SK-N-SH (cell line): ENCODE data around the gene RELN. TPM values are rescaled to one million over a fixed set of nuclear protein-coding genes. Genes with fewer than 3 reads are reported as not detected.

ENCODE experiments used
- CTCF ChIA-PET: fragments of 300-600, 350-600 bp; formaldehyde crosslinking; extraction: SDS; loops from one replicate; lab custom pipeline; 2021; lab: Yijun Ruan, JAX
- POLR2A ChIA-PET: fragments of 350-600 bp; sonication (Branson Sonifier 250); formaldehyde crosslinking; extraction: SDS; loops from one replicate; lab custom pipeline; 2020; ENCODE audit warnings: antibody characterized with exemption, inconsistent platforms; lab: Yijun Ruan, JAX
- DNase-seq: peaks from one replicate; pipeline ENCODE4 v3.0.0; 2012
- H2AFZ ChIP-seq: fragments of 200-600 bp; sonication (generic); 2 replicates; pipeline ENCODE4 v1.8.1; 2016; ENCODE audit warnings: antibody characterized with exemption, mild to moderate bottlenecking, low read depth
- H3F3A ChIP-seq: fragments of 200-600 bp; sonication (generic); replicated peaks from 2 replicates; pipeline ENCODE3; 2016; ENCODE audit warnings: antibody characterized with exemption, mild to moderate bottlenecking; ENCODE audit not compliant: insufficient read depth
- H3K27ac ChIP-seq, 2 experiments: fragments of 200-500 bp in 1 of 2; fragments of 200-600 bp in 1 of 2; sonication (Bioruptor generic) in 1 of 2; sonication (generic), shearing (Covaris generic) in 1 of 2; 2 replicates each; pipeline versions ENCODE4 v1.5.1 to v1.6.1; 2014 to 2016; ENCODE audit warnings: low read depth in 2 of 2, inconsistent platforms in 1 of 2, low read length in 1 of 2, mild to moderate bottlenecking in 1 of 2, mixed read lengths in 1 of 2
- H3K27me3 ChIP-seq: fragments of 200-600 bp; sonication (generic), shearing (Covaris generic); 2 replicates; pipeline ENCODE4 v1.6.1; 2016; ENCODE audit warnings: mixed run types; ENCODE audit not compliant: insufficient read depth
- H3K36me3 ChIP-seq, 2 experiments: fragments of 200-500 bp in 1 of 2; fragments of 200-600 bp in 1 of 2; sonication (Bioruptor generic) in 1 of 2; sonication (generic) in 1 of 2; replicated peaks in 1 of 2; 2 replicates each; pipeline versions ENCODE3 to v1.5.1; 2014 to 2016; ENCODE audit warnings: low read length in 1 of 2, mild to moderate bottlenecking in 1 of 2; ENCODE audit not compliant: insufficient read depth in 2 of 2, control insufficient read depth in 1 of 2
- H3K4me1 ChIP-seq, 2 experiments: fragments of 200-500 bp in 1 of 2; fragments of 200-600 bp in 1 of 2; sonication (Bioruptor generic) in 1 of 2; sonication (generic), shearing (Covaris generic) in 1 of 2; 2 replicates each; pipeline versions ENCODE4 v1.5.1 to v1.6.1; 2014 to 2016; ENCODE audit warnings: low read depth in 1 of 2, low read length in 1 of 2, mixed run types in 1 of 2; ENCODE audit not compliant: insufficient read depth in 2 of 2, control insufficient read depth in 1 of 2
- H3K4me2 ChIP-seq: fragments of 200-600 bp; sonication (generic), shearing (Covaris generic); 2 replicates; pipeline ENCODE4 v1.6.1; 2017; ENCODE audit warnings: mixed run types
- H3K4me3 ChIP-seq, 2 experiments: fragments of 200-500 bp in 1 of 2; fragments of 200-600 bp in 1 of 2; sonication (Bioruptor generic) in 1 of 2; sonication (generic), shearing (Covaris generic) in 1 of 2; 2 replicates each; pipeline versions ENCODE4 v1.5.1 to v1.8.1; 2014 to 2016; ENCODE audit warnings: low read depth in 2 of 2, inconsistent platforms in 1 of 2, low read length in 1 of 2, mild to moderate bottlenecking in 1 of 2, mixed read lengths in 1 of 2, moderate library complexity in 1 of 2
- H3K79me2 ChIP-seq: fragments of 200-600 bp; sonication (generic); 2 replicates; pipeline ENCODE4 v1.8.1; 2017; ENCODE audit warnings: mild to moderate bottlenecking; ENCODE audit not compliant: insufficient read depth
- H3K9ac ChIP-seq: fragments of 200-600 bp; sonication (generic); 2 replicates; pipeline ENCODE4 v1.6.1; 2017; ENCODE audit warnings: mixed run types
- H3K9me2 ChIP-seq: fragments of 200-600 bp; sonication (generic); 2 replicates; pipeline ENCODE4 v1.6.1; 2017; ENCODE audit warnings: mixed run types
- H3K9me3 ChIP-seq: fragments of 200-600 bp; sonication (generic); 2 replicates; pipeline ENCODE4 v1.6.1; 2017; ENCODE audit warnings: mixed run types, mild to moderate bottlenecking, moderate library complexity
- H4K20me1 ChIP-seq: fragments of 200-600 bp; sonication (generic); 2 replicates; pipeline ENCODE4 v1.6.1; 2017; ENCODE audit warnings: mild to moderate bottlenecking, mixed run types; ENCODE audit not compliant: insufficient read depth
- CHD2 ChIP-seq: fragments of 150-350 bp; IDR thresholded peaks from 2 replicates; pipeline ENCODE4 v1.6.1; 2018; ENCODE audit warnings: low read length; ENCODE audit not compliant: partially characterized antibody
- ELF1 ChIP-seq: IDR thresholded peaks from 2 replicates; pipeline ENCODE4 v1.4.0; 2012
- FOXM1 ChIP-seq: IDR thresholded peaks from 2 replicates; pipeline ENCODE4 v1.4.0; 2012; ENCODE audit warnings: low read depth, mild to moderate bottlenecking
- GATA2 ChIP-seq: sonication (generic); formaldehyde crosslinking; IDR thresholded peaks from 2 replicates; pipeline ENCODE4 v1.5.0; 2020; ENCODE audit warnings: mild to moderate bottlenecking, missing genetic modification reagents
- JUND ChIP-seq: IDR thresholded peaks from 2 replicates; pipeline ENCODE4 v1.4.0; 2012
- MEF2A ChIP-seq: IDR thresholded peaks from 2 replicates; pipeline ENCODE4 v1.4.0; 2012; ENCODE audit warnings: low read depth, borderline replicate concordance
- MXI1 ChIP-seq: IDR thresholded peaks from 2 replicates; pipeline ENCODE4 v1.6.1; 2012; ENCODE audit warnings: mild to moderate bottlenecking, low read depth, low read length, improper control_type of control experiment
- NFIC ChIP-seq: IDR thresholded peaks from 2 replicates; pipeline ENCODE4 v1.4.0; 2012; ENCODE audit warnings: borderline replicate concordance
- NRF1 ChIP-seq: IDR thresholded peaks from 2 replicates; pipeline ENCODE4 v1.6.1; 2012; ENCODE audit warnings: low read depth, mild to moderate bottlenecking, low read length
- POLR2AphosphoS5 ChIP-seq: IDR thresholded peaks from 2 replicates; pipeline ENCODE4 v1.6.1; 2012; ENCODE audit warnings: low read depth, low read length
- RAD21 ChIP-seq: IDR thresholded peaks from 2 replicates; pipeline ENCODE4 v1.6.1; 2012; ENCODE audit warnings: mild to moderate bottlenecking, low read length
- RFX5 ChIP-seq: IDR thresholded peaks from 2 replicates; pipeline ENCODE4 v1.6.1; 2012; ENCODE audit warnings: mild to moderate bottlenecking, improper control_type of control experiment, low read length
- RXRA ChIP-seq: IDR thresholded peaks from 2 replicates; pipeline ENCODE4 v1.4.0; 2012; ENCODE audit warnings: low read depth, mild to moderate bottlenecking, borderline replicate concordance
- SIN3A ChIP-seq: IDR thresholded peaks from 2 replicates; pipeline ENCODE4 v1.6.1; 2012; ENCODE audit warnings: low read depth, mild to moderate bottlenecking, low read length, moderate library complexity, borderline replicate concordance
- SMC3 ChIP-seq: IDR thresholded peaks from 2 replicates; pipeline ENCODE4 v1.6.1; 2012; ENCODE audit warnings: low read depth, low read length, improper control_type of control experiment
- TAF1 ChIP-seq: IDR thresholded peaks from 2 replicates; pipeline ENCODE4 v1.6.1; 2012; ENCODE audit warnings: low read depth, mild to moderate bottlenecking, low read length, moderate library complexity, borderline replicate concordance
- YY1 ChIP-seq: IDR thresholded peaks from 2 replicates; pipeline ENCODE4 v1.4.0; 2012; ENCODE audit warnings: low read depth, mild to moderate bottlenecking
- WGBS: methylation state at CpG from one replicate; pipeline ENCODE4 v1.1.6; 2017; ENCODE audit warnings: low lambda C conversion rate; 5-methylcytosine and 5-hydroxymethylcytosine counted together
- polyA plus RNA-seq, 3 experiments: library from polyadenylated mRNA; depleted of rRNA; stranded (reverse); fragments of >200 nt; gene quantifications; 2 replicates each; pipeline ENCODE4 v1.2.3, GENCODE V29; 2012
- TF ChIP-seq, protein P1 (sequence below): fragments of 150-350 bp; IDR thresholded peaks from 2 replicates; pipeline ENCODE4 v1.6.1; 2016; ENCODE audit warnings: mild to moderate bottlenecking, low read depth, low read length
- TF ChIP-seq, protein P2 (sequence below): fragments of 200-600 bp; sonication (generic); IDR thresholded peaks from 2 replicates; pipeline ENCODE4 v1.6.1; 2017; ENCODE audit warnings: antibody characterized with exemption, mild to moderate bottlenecking, moderate library complexity
- TF ChIP-seq, protein P3 (sequence below): IDR thresholded peaks from 2 replicates; pipeline ENCODE4; 2012
- TF ChIP-seq, protein P4 (sequence below): IDR thresholded peaks from 2 replicates; pipeline ENCODE4 v1.4.0; 2012; ENCODE audit warnings: low read depth, borderline replicate concordance
- TF ChIP-seq, protein P5 (sequence below): IDR thresholded peaks from 2 replicates; pipeline ENCODE4 v1.4.0; 2012; ENCODE audit warnings: low read depth

Gene RELN
- polyA plus RNA-seq, 1 of the 3 experiments (the other 2 are of a cell fraction), result 0.02 TPM

DNA sequence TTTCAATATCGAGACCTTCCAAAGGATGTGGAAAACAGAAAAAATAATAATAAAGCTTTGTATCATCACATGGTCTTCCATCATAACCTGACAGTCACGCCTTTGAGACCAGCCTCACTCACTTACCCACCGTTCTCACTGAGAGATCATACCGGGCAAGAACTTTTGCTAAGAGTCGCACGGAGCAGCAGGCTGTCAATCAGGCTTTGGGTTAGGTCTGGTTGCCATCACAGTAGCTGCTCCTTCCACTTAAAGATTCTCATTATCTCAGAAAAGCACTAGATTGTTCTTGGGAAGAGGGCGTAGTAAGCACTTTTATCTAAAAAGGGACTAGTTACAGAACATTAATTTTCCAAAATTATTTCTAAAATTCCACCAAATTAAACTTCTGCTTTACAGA lies 2.0 kb downstream of the RELN start:
- no peaks in the 10 kb centered on the region for H3K9me2 ChIP-seq
- H3K9me3 ChIP-seq, result no peaks in the 10 kb centered on the region
- H3K9ac ChIP-seq, result no peak overlapping the region
- no peak for DNase-seq
- no peak overlapping the region for H2AFZ ChIP-seq
- H3K27me3 ChIP-seq, result peaks cover 30% of the 10 kb centered on the region
- 75% methylated on average over 7 of the region's 7 CpGs for WGBS
- no peak for TF ChIP-seq GATA2
- TF ChIP-seq, protein P1, sequence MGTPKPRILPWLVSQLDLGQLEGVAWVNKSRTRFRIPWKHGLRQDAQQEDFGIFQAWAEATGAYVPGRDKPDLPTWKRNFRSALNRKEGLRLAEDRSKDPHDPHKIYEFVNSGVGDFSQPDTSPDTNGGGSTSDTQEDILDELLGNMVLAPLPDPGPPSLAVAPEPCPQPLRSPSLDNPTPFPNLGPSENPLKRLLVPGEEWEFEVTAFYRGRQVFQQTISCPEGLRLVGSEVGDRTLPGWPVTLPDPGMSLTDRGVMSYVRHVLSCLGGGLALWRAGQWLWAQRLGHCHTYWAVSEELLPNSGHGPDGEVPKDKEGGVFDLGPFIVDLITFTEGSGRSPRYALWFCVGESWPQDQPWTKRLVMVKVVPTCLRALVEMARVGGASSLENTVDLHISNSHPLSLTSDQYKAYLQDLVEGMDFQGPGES, result no peak
- no peak overlapping the region for H3K4me3 ChIP-seq
- H3K79me2 ChIP-seq, result no peaks in the 10 kb centered on the region
- ChIA-PET CTCF (interaction anchor here (1.3 kb wide), 1 partner anchor 368 kb away, joined by 3 read pairs; no protein-coding TSS in a partner anchor), POLR2A (no interaction called here)
- H4K20me1 ChIP-seq, result no peaks in the 10 kb centered on the region
- no peak overlapping the region for H3K27ac ChIP-seq
- no peak overlapping the region for H3K4me2 ChIP-seq
- no peaks in the 10 kb centered on the region for H3F3A ChIP-seq
- H3K4me1 ChIP-seq, result peaks cover 0 to 14% of the 10 kb centered on the region in 2 experiments; a peak in 2 of 4 replicates
- no peaks in the 10 kb centered on the region for H3K36me3 ChIP-seq

DNA sequence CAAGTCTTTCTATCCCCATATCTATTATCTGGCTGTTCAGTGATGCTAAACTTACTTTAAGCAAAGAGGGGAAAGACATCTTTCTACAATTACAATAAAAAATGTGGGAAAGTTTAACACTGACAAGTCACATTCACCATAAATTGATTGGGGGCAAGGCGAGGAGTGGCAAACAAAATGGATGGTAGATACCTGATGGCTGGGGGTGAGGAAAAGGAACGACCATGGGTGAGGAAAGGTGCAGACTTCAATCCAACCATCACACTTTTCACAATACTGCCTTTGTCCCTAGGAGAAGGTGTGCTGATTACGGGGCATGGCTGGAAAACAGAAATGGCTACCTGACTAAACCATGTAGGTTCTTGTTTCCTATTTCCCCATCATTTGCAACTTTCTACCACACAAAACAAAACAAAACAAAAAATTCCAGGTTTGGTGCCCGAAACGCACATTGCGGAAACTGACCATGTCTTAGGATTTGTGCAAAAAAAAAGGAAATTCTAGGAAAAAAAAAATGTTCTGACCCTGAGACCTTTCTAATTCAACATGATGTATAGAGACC lies 3.8 kb downstream of the RELN start:
- H3K9me2 ChIP-seq, result no peaks in the 10 kb centered on the region
- no peaks in the 10 kb centered on the region for H3K79me2 ChIP-seq
- ChIA-PET CTCF (interaction anchor here (1.0 to 1.2 kb wide), 3 partner anchors 9 to 26 kb away, joined by 3 read pairs; no protein-coding TSS in a partner anchor), POLR2A (no interaction called here)
- no peak overlapping the region for H3K9ac ChIP-seq
- no peak overlapping the region for H3K4me2 ChIP-seq
- H3K4me1 ChIP-seq, result peaks cover 0 to 8% of the 10 kb centered on the region in 2 experiments; a peak in 1 of 4 replicates
- H3K9me3 ChIP-seq, result no peaks in the 10 kb centered on the region
- H3F3A ChIP-seq, result no peaks in the 10 kb centered on the region
- no peak overlapping the region for H2AFZ ChIP-seq
- TF ChIP-seq RXRA (no peak), JUND (no peak), MEF2A (no peak), MXI1 (no peak), ELF1 (no peak), RFX5 (no peak), SMC3 (no peak), SIN3A (no peak), NFIC (no peak), FOXM1 (no peak), POLR2AphosphoS5 (no peak), TAF1 (no peak), YY1 (no peak), CHD2 (no peak), NRF1 (no peak), RAD21 (no peak)
- TF ChIP-seq, protein P2, sequence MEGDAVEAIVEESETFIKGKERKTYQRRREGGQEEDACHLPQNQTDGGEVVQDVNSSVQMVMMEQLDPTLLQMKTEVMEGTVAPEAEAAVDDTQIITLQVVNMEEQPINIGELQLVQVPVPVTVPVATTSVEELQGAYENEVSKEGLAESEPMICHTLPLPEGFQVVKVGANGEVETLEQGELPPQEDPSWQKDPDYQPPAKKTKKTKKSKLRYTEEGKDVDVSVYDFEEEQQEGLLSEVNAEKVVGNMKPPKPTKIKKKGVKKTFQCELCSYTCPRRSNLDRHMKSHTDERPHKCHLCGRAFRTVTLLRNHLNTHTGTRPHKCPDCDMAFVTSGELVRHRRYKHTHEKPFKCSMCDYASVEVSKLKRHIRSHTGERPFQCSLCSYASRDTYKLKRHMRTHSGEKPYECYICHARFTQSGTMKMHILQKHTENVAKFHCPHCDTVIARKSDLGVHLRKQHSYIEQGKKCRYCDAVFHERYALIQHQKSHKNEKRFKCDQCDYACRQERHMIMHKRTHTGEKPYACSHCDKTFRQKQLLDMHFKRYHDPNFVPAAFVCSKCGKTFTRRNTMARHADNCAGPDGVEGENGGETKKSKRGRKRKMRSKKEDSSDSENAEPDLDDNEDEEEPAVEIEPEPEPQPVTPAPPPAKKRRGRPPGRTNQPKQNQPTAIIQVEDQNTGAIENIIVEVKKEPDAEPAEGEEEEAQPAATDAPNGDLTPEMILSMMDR, result no peak
- TF ChIP-seq, protein P3, sequence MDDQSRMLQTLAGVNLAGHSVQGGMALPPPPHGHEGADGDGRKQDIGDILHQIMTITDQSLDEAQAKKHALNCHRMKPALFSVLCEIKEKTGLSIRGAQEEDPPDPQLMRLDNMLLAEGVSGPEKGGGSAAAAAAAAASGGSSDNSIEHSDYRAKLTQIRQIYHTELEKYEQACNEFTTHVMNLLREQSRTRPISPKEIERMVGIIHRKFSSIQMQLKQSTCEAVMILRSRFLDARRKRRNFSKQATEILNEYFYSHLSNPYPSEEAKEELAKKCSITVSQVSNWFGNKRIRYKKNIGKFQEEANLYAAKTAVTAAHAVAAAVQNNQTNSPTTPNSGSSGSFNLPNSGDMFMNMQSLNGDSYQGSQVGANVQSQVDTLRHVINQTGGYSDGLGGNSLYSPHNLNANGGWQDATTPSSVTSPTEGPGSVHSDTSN, result no peak
- TF ChIP-seq, protein P4, sequence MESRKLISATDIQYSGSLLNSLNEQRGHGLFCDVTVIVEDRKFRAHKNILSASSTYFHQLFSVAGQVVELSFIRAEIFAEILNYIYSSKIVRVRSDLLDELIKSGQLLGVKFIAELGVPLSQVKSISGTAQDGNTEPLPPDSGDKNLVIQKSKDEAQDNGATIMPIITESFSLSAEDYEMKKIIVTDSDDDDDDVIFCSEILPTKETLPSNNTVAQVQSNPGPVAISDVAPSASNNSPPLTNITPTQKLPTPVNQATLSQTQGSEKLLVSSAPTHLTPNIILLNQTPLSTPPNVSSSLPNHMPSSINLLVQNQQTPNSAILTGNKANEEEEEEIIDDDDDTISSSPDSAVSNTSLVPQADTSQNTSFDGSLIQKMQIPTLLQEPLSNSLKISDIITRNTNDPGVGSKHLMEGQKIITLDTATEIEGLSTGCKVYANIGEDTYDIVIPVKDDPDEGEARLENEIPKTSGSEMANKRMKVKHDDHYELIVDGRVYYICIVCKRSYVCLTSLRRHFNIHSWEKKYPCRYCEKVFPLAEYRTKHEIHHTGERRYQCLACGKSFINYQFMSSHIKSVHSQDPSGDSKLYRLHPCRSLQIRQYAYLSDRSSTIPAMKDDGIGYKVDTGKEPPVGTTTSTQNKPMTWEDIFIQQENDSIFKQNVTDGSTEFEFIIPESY, result no peak
- TF ChIP-seq, protein P5, sequence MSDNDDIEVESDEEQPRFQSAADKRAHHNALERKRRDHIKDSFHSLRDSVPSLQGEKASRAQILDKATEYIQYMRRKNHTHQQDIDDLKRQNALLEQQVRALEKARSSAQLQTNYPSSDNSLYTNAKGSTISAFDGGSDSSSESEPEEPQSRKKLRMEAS, result no peak
- H4K20me1 ChIP-seq, result no peaks in the 10 kb centered on the region
- peaks cover 20% of the 10 kb centered on the region for H3K27me3 ChIP-seq
- H3K36me3 ChIP-seq, result no peaks in the 10 kb centered on the region
- DNase-seq, result no peak
- 61% methylated on average over 6 of the region's 6 CpGs for WGBS
- H3K27ac ChIP-seq, result no peak overlapping the region
- H3K4me3 ChIP-seq, result no peak overlapping the region
